ENCODE data around the gene SLC25A33.

The SLC25A33 gene

DNA sequence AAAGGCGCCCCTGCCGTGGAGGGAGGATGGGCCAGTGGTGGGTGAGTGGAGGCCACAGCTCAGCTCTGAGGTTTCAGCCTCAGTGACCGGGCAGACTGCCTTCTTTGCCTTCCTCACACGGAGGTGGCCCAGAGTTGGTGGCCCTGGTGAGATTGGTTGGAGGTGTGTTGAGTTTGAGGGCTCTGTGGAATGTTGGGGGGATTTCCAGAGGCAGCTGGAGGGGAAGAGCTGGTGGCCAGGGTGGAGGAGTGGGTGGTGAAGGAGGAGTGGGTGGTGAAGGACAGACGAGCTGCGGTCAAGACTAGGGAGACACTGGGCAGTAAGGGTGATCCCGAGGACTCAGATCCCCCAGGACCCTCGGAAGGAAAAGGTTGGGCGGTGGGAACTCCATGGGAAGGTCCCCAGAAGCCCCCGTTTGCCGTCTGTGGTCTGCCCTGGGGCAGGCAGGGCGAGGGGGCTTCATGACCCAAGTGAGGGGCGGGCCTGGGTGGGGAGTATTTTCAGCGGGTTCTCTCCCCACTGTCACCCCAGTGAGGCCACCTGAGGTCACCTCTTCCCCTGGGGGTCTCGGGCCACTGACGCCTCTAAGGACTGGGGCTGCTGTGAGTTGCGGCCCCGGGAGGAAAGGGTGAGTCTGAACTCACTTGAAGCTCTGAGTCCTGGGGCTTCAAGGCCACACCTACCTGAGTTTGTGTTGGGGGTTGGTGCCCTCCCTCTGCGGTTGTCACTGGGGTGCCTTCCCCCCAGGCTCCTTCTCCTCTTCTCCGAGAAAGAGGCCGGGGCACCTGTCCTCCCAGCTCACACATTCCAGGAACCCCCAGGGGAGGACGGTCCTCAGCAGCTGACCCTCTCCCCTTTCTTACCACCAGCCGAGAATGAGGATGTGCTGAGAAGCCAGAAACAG, 89.5 kb downstream of the SLC25A33 start:
- no peak for DNase-seq

- DNase-seq: no peak
Observed at GRCh38 chr1:9629445-9630201, 90.4 kb downstream of the SLC25A33 start.

- no peak for DNase-seq
Observed at GRCh38 chr1:9630331-9631111, 91.3 kb downstream of the SLC25A33 start.

DNA sequence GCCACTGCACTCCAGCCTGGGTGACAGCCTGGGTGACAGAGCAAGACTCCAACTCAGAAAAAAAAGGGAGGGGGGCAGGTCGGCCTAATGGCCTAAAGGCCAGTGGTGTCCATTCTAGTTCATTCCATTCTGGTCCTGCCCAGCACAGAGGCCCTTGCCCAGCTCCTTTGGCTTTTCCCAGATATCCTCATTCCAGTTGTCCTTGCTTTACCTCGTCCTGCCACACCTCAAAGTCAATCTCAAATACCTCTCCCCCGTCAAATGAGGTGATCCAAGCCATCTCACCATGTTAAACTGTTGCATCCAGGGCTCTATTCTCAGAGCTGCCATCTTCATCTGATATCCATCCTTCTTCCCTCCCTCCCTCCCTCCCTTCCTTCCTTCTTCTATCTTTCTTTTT, 92.3 kb downstream of the SLC25A33 start:
- no peak for DNase-seq

- no peak for DNase-seq
Observed at GRCh38 chr1:9633493-9633892, 94.2 kb downstream of the SLC25A33 start.

- no peak for DNase-seq
Observed at GRCh38 chr1:9634582-9634981, 95.3 kb downstream of the SLC25A33 start.

All from NCI-H774 (cell line).